ENCODE data around the gene CYP3A4.

Gene CYP3A4

DNA sequence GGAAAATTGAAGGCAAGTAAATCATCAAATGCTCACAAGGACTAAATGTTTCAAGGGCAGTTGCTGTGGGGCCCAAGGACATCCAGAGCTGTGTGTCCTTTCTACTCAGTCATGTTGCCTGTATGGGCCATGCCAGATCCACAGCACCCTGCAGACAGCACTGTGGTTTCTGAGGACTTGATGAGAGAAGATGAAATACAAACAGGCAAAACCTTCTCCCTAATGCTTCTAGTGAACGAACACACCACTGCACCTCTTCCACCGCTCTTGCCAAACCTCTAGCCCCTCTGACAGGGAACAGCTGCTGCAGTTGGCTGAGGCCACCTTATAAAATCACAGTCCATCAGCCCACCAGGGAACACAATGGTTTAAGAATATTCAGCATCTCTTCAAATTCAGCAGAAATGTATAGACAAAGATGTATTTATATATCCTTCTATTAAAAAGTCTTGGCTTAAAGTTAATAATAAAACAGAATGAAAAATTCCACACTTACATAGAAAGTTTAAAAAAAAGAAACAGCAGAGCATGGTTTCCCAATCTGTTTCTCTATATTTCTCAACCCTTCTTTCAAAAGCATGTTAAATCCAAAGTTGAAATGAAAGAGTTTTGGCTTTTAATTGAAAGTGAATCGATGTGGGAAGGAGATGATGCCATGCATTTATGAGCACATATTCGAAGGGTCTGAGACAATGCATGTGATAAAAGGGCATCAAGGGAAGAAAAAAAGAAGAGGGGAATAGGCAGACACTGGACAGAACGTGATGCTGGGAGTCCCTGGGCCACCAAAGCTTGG is 63.0 kb downstream of the CYP3A4 start:
- TF ChIP-seq, protein P1, sequence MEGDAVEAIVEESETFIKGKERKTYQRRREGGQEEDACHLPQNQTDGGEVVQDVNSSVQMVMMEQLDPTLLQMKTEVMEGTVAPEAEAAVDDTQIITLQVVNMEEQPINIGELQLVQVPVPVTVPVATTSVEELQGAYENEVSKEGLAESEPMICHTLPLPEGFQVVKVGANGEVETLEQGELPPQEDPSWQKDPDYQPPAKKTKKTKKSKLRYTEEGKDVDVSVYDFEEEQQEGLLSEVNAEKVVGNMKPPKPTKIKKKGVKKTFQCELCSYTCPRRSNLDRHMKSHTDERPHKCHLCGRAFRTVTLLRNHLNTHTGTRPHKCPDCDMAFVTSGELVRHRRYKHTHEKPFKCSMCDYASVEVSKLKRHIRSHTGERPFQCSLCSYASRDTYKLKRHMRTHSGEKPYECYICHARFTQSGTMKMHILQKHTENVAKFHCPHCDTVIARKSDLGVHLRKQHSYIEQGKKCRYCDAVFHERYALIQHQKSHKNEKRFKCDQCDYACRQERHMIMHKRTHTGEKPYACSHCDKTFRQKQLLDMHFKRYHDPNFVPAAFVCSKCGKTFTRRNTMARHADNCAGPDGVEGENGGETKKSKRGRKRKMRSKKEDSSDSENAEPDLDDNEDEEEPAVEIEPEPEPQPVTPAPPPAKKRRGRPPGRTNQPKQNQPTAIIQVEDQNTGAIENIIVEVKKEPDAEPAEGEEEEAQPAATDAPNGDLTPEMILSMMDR (IDR thresholded peaks at IDR 0.05; ENCODE audit: low read depth, low read length) = no peak
- Histone ChIP-seq H3K27ac (no peak overlapping the region), H3K27me3 (ENCODE audit: insufficient read depth, low read depth, severe bottlenecking) (no peaks in the 10 kb centered on the region), H3K36me3 (no peaks in the 10 kb centered on the region), H3K9me3 (ENCODE audit: severe bottlenecking) (no peaks in the 10 kb centered on the region), H3K4me3 (ENCODE audit: low read depth, low read length) (no peak overlapping the region)
- no peak for DNase-seq

DNA sequence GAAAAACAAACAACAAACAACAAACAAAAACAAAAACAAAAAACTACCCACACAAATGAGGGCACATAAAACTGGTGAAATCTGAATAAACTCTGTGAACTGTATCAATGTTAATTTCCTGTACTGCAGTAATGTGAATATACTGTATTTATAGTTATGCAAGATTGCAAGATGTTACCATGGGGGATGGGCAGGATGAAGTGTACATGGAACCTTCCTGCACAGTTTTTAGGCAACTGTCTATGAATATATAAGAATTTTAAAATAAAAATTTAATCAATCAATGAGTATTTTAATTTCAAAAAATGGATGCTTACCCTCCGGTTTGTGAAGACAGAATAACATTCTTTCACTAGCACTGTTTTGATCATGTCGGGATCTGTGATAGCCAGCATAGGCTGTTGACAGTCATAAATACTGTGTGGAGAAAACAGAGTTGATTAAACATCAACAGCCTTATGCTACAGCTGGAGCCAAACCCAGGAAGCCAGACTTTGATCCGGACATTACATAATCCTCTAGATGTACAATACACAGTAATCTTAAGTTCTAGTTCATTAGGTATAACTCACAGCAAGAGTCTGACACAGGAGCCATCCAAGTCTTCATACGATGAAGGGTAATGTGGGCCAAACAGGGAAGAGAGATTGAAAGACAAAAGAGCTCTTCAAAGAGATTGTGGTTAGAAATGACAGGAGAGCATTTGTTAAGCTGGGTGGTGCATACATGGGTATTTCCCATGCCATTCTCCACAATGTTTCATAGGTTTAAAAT is 63.8 kb downstream of the CYP3A4 start:
- TF ChIP-seq, protein P1 (IDR thresholded peaks at IDR 0.05; ENCODE audit: low read depth, low read length) = no peak
- Histone ChIP-seq H3K4me3 (ENCODE audit: low read depth, low read length) (no peak overlapping the region), H3K27me3 (ENCODE audit: insufficient read depth, low read depth, severe bottlenecking) (no peaks in the 10 kb centered on the region), H3K27ac (no peak overlapping the region), H3K9me3 (ENCODE audit: severe bottlenecking) (no peaks in the 10 kb centered on the region), H3K36me3 (no peaks in the 10 kb centered on the region)
- DNase-seq = no peak

DNA sequence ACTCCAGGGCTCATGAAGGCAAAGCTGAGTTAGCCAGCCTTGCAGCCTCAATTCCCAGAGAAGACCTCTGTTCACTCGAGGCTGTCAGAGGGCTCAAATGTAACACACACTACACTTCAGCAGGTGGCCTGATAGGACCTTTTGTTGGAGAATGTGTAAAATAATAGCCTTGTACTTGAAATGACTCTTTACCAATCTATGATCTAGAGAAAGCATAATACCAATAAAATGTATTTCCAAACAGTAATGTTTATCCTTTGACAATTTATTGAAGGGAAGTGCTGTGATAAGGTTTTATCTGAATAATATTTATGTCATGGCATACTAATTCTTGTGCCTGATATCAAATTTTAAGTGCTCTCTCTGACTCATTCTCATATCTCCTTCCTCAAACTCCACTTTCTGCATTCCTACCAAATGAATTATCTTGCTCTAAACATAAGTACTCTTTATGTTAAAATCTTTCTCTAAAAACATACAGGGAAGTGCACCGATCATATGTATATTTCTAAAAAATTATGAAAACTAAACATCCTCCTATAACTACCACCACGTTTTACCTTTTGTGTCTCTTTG is 69.9 kb downstream of the CYP3A4 start:
- TF ChIP-seq, protein P1 (IDR thresholded peaks at IDR 0.05; ENCODE audit: low read depth, low read length) = no peak
- no peak for DNase-seq
- H3K4me3 ChIP-seq (ENCODE audit: low read depth, low read length) = no peak overlapping the region
- H3K36me3 ChIP-seq = no peaks in the 10 kb centered on the region
- no peaks in the 10 kb centered on the region for H3K27me3 ChIP-seq (ENCODE audit: insufficient read depth, low read depth, severe bottlenecking)
- H3K9me3 ChIP-seq (ENCODE audit: severe bottlenecking) = no peaks in the 10 kb centered on the region
- H3K27ac ChIP-seq = no peak overlapping the region

DNA sequence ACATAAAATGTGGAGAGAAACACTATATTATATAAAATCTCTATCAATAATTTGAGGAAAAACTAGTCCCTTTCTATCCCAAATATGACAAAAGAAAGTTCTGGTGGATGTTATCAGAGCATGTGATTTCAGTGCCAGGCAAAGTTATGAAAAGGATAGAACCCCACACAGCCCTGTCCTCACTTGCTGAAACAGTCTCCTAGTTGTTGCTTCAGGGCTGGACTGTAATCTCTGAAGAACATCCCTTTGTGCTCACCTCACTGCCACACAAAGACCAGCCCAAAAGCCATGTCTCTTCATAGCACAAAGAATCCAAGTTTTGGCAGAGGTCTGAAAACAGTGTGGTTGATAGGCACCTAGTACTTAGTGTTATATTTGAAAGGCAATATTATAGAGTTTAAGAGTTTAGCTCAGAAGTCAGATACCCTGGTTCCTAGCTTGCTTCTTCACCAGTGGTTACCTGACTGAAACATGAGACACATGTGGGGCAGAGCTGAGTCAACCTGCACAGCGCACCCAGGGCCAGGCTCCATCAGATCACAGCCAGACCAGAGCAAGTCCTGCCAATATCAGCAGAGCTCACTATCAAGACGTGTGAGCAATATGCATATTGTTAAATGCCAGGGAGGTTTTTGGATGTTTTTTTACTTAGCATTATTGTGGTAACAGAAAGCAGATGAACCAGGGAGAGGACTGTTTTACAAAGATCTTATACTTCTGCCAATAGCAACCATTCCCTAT is 74.0 kb downstream of the CYP3A4 start:
- TF ChIP-seq, protein P1 (IDR thresholded peaks at IDR 0.05; ENCODE audit: low read depth, low read length) = no peak
- no peaks in the 10 kb centered on the region for H3K27me3 ChIP-seq (ENCODE audit: insufficient read depth, low read depth, severe bottlenecking)
- no peaks in the 10 kb centered on the region for H3K36me3 ChIP-seq
- H3K9me3 ChIP-seq (ENCODE audit: severe bottlenecking) = peaks cover 5% of the 10 kb centered on the region
- no peak overlapping the region for H3K4me3 ChIP-seq (ENCODE audit: low read depth, low read length)
- no peak overlapping the region for H3K27ac ChIP-seq
- DNase-seq = no peak

DNA sequence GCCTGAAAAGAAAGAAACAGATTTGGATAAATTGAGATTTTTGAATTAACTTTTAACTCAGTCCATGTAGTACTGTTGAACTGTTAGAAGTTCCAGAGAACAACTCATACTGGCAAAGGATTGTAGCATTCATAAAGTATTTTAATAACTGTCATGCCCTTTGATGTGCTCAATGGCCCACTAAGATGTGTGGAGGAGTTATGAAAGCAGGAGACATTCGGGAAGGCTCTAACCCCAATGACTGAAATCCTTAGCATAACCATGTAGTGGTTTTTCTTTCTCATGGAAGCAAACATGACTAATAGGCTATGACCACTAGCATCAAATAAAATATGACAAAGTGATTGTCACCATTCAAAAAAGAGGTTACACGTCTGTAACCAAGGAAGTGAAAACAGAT is 74.7 kb downstream of the CYP3A4 start:
- no peak overlapping the region for H3K4me3 ChIP-seq (ENCODE audit: low read depth, low read length)
- TF ChIP-seq, protein P1 (IDR thresholded peaks at IDR 0.05; ENCODE audit: low read depth, low read length) = no peak
- H3K27me3 ChIP-seq (ENCODE audit: insufficient read depth, low read depth, severe bottlenecking) = no peaks in the 10 kb centered on the region
- no peak for DNase-seq
- peaks cover 5% of the 10 kb centered on the region for H3K9me3 ChIP-seq (ENCODE audit: severe bottlenecking)
- no peaks in the 10 kb centered on the region for H3K36me3 ChIP-seq
- H3K27ac ChIP-seq = no peak overlapping the region

Measured in WERI-Rb-1 (cell line).